HCT116 (cell line): ENCODE results near the gene ANKRD60. TPM values are rescaled to one million over a fixed set of nuclear protein-coding genes. Genes with fewer than 3 reads are reported as not detected.

Experiments used
- ATAC-seq: fragments of 200-7000 bp; cut with Tn5 transposase; 2 replicates; pipeline ENCODE4 v1.9.1; 2020; ENCODE audit warnings: mild to moderate bottlenecking, moderate library complexity
- BruUV-seq: library from RNA; stranded (reverse); fragments of 400-500 nt; replicated peaks from 2 replicates; lab custom pipeline; 2021; lab: Mats Ljungman, UMichigan
- CTCF ChIA-PET: fragments of 300-600 bp; sonication (Branson Sonifier 250); formaldehyde crosslinking; loops from one replicate; lab custom pipeline; 2021; ENCODE audit warnings: antibody characterized with exemption; lab: Charles Lee
- POLR2A ChIA-PET: fragments of 300-600, 350-600 bp; sonication (Branson Sonifier 250); formaldehyde crosslinking; loops from one replicate; lab custom pipeline; 2021; ENCODE audit warnings: antibody characterized with exemption; lab: Charles Lee
- RAD21 ChIA-PET, 2 experiments: fragments of 300-600 bp; sonication (Branson Sonifier 250); formaldehyde crosslinking; loops; one replicate each; lab custom pipeline; 2023; ENCODE audit warnings: low total read pairs in 2 of 2; ENCODE audit not compliant: uncharacterized antibody in 2 of 2, unreplicated experiment in 2 of 2, low non-redundant PET in 1 of 2; lab: Charles Lee
- DNase-seq: peaks from one replicate; pipeline ENCODE4 v3.0.0-alpha.2; 2010; ENCODE audit warnings: low read depth, low spot score
- H2AFZ ChIP-seq: fragments of 200-600 bp; shearing (Covaris generic), sonication (generic); 2 replicates; pipeline ENCODE4 v1.6.1; 2017; ENCODE audit warnings: low read depth, mixed run types, mixed read lengths, antibody characterized with exemption, low read length; ENCODE audit not compliant: poor library complexity, severe bottlenecking
- H3K27ac ChIP-seq: 2 replicates; pipeline ENCODE4 v1.5.1; 2012; ENCODE audit warnings: low read depth, low read length
- H3K27me3 ChIP-seq: fragments of 200-600 bp; sonication (generic); 2 replicates; pipeline ENCODE4 v1.6.1; 2016; ENCODE audit warnings: mixed run types, low read length, mixed read lengths; ENCODE audit not compliant: insufficient read depth
- H3K36me3 ChIP-seq, 2 experiments: fragments of 200-500 bp in 1 of 2; fragments of 200-600 bp in 1 of 2; sonication (Bioruptor generic) in 1 of 2; sonication (generic) in 1 of 2; 2 replicates each; pipeline versions ENCODE4 v1.5.1 to v1.6.1; 2014 to 2016; ENCODE audit warnings: low read length in 2 of 2, inconsistent platforms in 1 of 2, mixed read lengths in 1 of 2, mixed run types in 1 of 2; ENCODE audit not compliant: insufficient read depth in 2 of 2, control insufficient read depth in 1 of 2
- H3K4me1 ChIP-seq, 2 experiments: fragments of 200-600 bp in 1 of 2; sonication (generic) in 1 of 2; 2 replicates each; pipeline versions ENCODE4 v1.5.1 to v1.6.1; 2012 to 2017; ENCODE audit warnings: low read length in 2 of 2, inconsistent platforms in 1 of 2, mild to moderate bottlenecking in 1 of 2, mixed read lengths in 1 of 2, mixed run types in 1 of 2, moderate library complexity in 1 of 2; ENCODE audit not compliant: insufficient read depth in 2 of 2, control insufficient read depth in 1 of 2
- H3K4me2 ChIP-seq: fragments of 200-600 bp; sonication (generic); 2 replicates; pipeline ENCODE4 v1.6.1; 2017; ENCODE audit warnings: mixed run types, low read length, mixed read lengths
- H3K4me3 ChIP-seq, 2 experiments: fragments of 200-600 bp in 1 of 2; sonication (generic) in 1 of 2; replicated peaks in 1 of 2; 2 replicates each; pipeline ENCODE4 v1.5.1; 2011 to 2016; ENCODE audit warnings: low read length in 2 of 2, control low read depth in 1 of 2, low read depth in 1 of 2, mild to moderate bottlenecking in 1 of 2, mixed read lengths in 1 of 2, mixed run types in 1 of 2
- H3K79me2 ChIP-seq: fragments of 200-600 bp; sonication (generic); 2 replicates; pipeline ENCODE4 v1.6.1; 2017; ENCODE audit warnings: mild to moderate bottlenecking, mixed run types, low read length, moderate library complexity, mixed read lengths; ENCODE audit not compliant: insufficient read depth
- H3K9ac ChIP-seq: fragments of 200-600 bp; sonication (generic); 2 replicates; pipeline ENCODE4 v1.6.1; 2016; ENCODE audit warnings: low read length, mixed read lengths
- H3K9me2 ChIP-seq: fragments of 200-600 bp; sonication (generic), shearing (Covaris generic); 2 replicates; pipeline ENCODE4 v1.6.1; 2017; ENCODE audit warnings: mixed run types, mild to moderate bottlenecking, moderate library complexity; ENCODE audit not compliant: insufficient read depth
- H3K9me3 ChIP-seq, 2 experiments: fragments of 200-500 bp in 1 of 2; fragments of 200-600 bp in 1 of 2; sonication (Bioruptor generic) in 1 of 2; sonication (generic) in 1 of 2; 2 replicates each; pipeline ENCODE4 v1.6.1; 2014 to 2017; ENCODE audit warnings: low read length in 2 of 2, mixed read lengths in 2 of 2, inconsistent platforms in 1 of 2, low read depth in 1 of 2, mild to moderate bottlenecking in 1 of 2, mixed run types in 1 of 2, moderate library complexity in 1 of 2; ENCODE audit not compliant: control insufficient read depth in 1 of 2, insufficient read depth in 1 of 2
- H4K20me1 ChIP-seq: fragments of 200-600 bp; sonication (generic), shearing (Covaris generic); 2 replicates; pipeline ENCODE4 v1.6.1; 2017; ENCODE audit warnings: mixed run types, mild to moderate bottlenecking, moderate library complexity; ENCODE audit not compliant: insufficient read depth
- CTCF ChIP-seq, 3 experiments: fragments of 200-600 bp in 1 of 3; sonication (generic) in 1 of 3; IDR thresholded peaks in 2 of 3; conservative IDR thresholded peaks in 1 of 3; 2 replicates each; pipeline ENCODE4 v1.5.1; 2012 to 2017; ENCODE audit warnings: low read depth in 2 of 3, low read length in 2 of 3, antibody characterized with exemption in 1 of 3, borderline replicate concordance in 1 of 3, control low read depth in 1 of 3, mild to moderate bottlenecking in 1 of 3, mixed read lengths in 1 of 3, mixed run types in 1 of 3, moderate library complexity in 1 of 3; ENCODE audit not compliant: insufficient read depth in 1 of 3
- ELF1 ChIP-seq: IDR thresholded peaks from 2 replicates; pipeline ENCODE4 v1.6.1; 2012; ENCODE audit warnings: low read depth, borderline replicate concordance
- FOSL1 ChIP-seq: IDR thresholded peaks from 2 replicates; pipeline ENCODE4 v1.6.1; 2012; ENCODE audit warnings: low read depth
- JUND ChIP-seq: IDR thresholded peaks from 2 replicates; pipeline ENCODE4 v1.6.1; 2012
- POLR2A ChIP-seq: IDR thresholded peaks from 2 replicates; pipeline ENCODE4 v1.7.0; 2011; ENCODE audit warnings: borderline replicate concordance; ENCODE audit not compliant: insufficient read depth, insufficient read length; ENCODE audit errors: extremely low read depth
- RAD21 ChIP-seq: IDR thresholded peaks from 2 replicates; pipeline ENCODE4 v1.6.1; 2012; ENCODE audit warnings: low read depth, mild to moderate bottlenecking
- REST ChIP-seq: IDR thresholded peaks from 2 replicates; pipeline ENCODE4 v1.6.1; 2012; ENCODE audit warnings: low read depth
- SRF ChIP-seq: IDR thresholded peaks from 2 replicates; pipeline ENCODE4 v1.6.1; 2012; ENCODE audit warnings: low read depth
- TCF7L2 ChIP-seq: IDR thresholded peaks from 2 replicates; pipeline ENCODE4 v1.7.0; 2011; ENCODE audit warnings: borderline replicate concordance, inconsistent platforms; ENCODE audit not compliant: insufficient read depth, insufficient read length; ENCODE audit errors: extremely low read depth
- ZNF274 ChIP-seq: fragments of 200-500 bp; sonication (Bioruptor generic); IDR thresholded peaks from 2 replicates; pipeline ENCODE4 v1.6.1; 2014; ENCODE audit warnings: mild to moderate bottlenecking, low read depth, low read length, inconsistent platforms
- intact Hi-C: fragments of 100-400 bp; cut with micrococcal nuclease; formaldehyde crosslinking; loops from 2 replicates; pipeline ENCODE4 v1.10.0; 2022
- total RNA-seq: library from RNA; stranded (reverse); gene quantifications from one replicate; pipeline ENCODE4 v1.2.1, GENCODE V29; 2021; ENCODE audit not compliant: unreplicated experiment

Gene ANKRD60
- total RNA-seq, 1 experiment from 2014 or later: not detected

- no peaks in the 10 kb centered on the region for H4K20me1 ChIP-seq
- no TSS peak for BruUV-seq
- H2AFZ ChIP-seq: no peak overlapping the region
- H3K9me2 ChIP-seq: no peaks in the 10 kb centered on the region
- H3K4me2 ChIP-seq: no peak overlapping the region
- ChIA-PET CTCF (interaction anchor here (1.4 to 1.7 kb wide), 3 partner anchors 9 to 570 kb away, joined by 3 to 6 read pairs (median 4); no protein-coding TSS in a partner anchor), RAD21 (no interaction called here), POLR2A (no interaction called here)
- intact Hi-C loops: no loop called here
- peak; percentile 41; the same call in 1 of the 2 replicates for TF ChIP-seq RAD21
- TF ChIP-seq SRF: no peak
- TF ChIP-seq TCF7L2: no peak
- no peak for TF ChIP-seq REST
- no peak for TF ChIP-seq POLR2A
- no peak for TF ChIP-seq ELF1
- TF ChIP-seq FOSL1: no peak
- peak; percentile 41 to 90 (median 88); a peak in 5 of 6 replicates for TF ChIP-seq CTCF (IDR thresholded peaks at IDR 0.05 in 2 of 3, conservative IDR thresholded peaks at IDR 0.05 in 1 of 3; ENCODE audit: borderline replicate concordance in 1 of 3, insufficient read depth in 1 of 3, low read depth in 2 of 3, low read length in 2 of 3)
- TF ChIP-seq JUND: no peak
- TF ChIP-seq ZNF274: no peak
- DNase-seq: no peak
- H3K27me3 ChIP-seq: peaks cover 9% of the 10 kb centered on the region; the same call in 1 of the 2 replicates
- H3K4me1 ChIP-seq: peaks cover 0 to 2% of the 10 kb centered on the region in 2 experiments; a peak in 1 of 4 replicates
- H3K9me3 ChIP-seq: no peaks in the 10 kb centered on the region
- ATAC-seq: peak; percentile 54; the same call in 1 of the 2 replicates
- no peaks in the 10 kb centered on the region for H3K36me3 ChIP-seq
- no peaks in the 10 kb centered on the region for H3K79me2 ChIP-seq
- H3K27ac ChIP-seq: no peak overlapping the region
- no peak overlapping the region for H3K4me3 ChIP-seq
- no peak overlapping the region for H3K9ac ChIP-seq
Measured at GRCh38 chr20:58192567-58192966, 35.9 kb downstream of the ANKRD60 start.
